Kidney (tissue), 14 donors: ENCODE data around the gene FSTL5. TPM values are rescaled to one million over a fixed set of nuclear protein-coding genes. Genes with fewer than 3 reads are reported as not detected.
A peak's percentile ranks its signal among the peaks of the same experiment; 100 is the strongest.

ENCODE experiments used
- DNase-seq, 5 donors: peaks; one replicate each; pipeline ENCODE4 v3.0.0-alpha.2; 2013 to 2020
- FAIRE-seq: peaks from 2 replicates; lab custom pipeline; 2012; peaks lifted over from hg19 to GRCh38; lab: Jason Lieb, UNC
- H3K27ac ChIP-seq, 2 donors: one replicate each; pipeline ENCODE4 v1.7.0; 2013; ENCODE audit warnings: low read depth in 2 of 2, low read length in 2 of 2, inconsistent platforms in 1 of 2
- H3K27me3 ChIP-seq: one replicate; pipeline ENCODE4 v1.7.1; 2013; ENCODE audit warnings: low read length, inconsistent platforms; ENCODE audit not compliant: control insufficient read depth, insufficient read depth
- H3K36me3 ChIP-seq, 3 donors: one replicate each; pipeline versions ENCODE4 v1.7.0 to v1.7.1; 2013; ENCODE audit warnings: low read length in 3 of 3, control low read depth in 1 of 3, inconsistent platforms in 1 of 3; ENCODE audit not compliant: insufficient read depth in 3 of 3, control insufficient read depth in 2 of 3
- H3K4me1 ChIP-seq, 3 donors: one replicate each; pipeline versions ENCODE4 v1.7.0 to v1.7.1; 2013; ENCODE audit warnings: low read length in 3 of 3, inconsistent platforms in 1 of 3, low read depth in 1 of 3; ENCODE audit not compliant: control insufficient read depth in 2 of 3, insufficient read depth in 2 of 3
- H3K4me3 ChIP-seq, 3 donors: one replicate each; pipeline versions ENCODE4 v1.7.0 to v1.8.1; 2013; ENCODE audit warnings: low read length in 3 of 3, control low read depth in 1 of 3, inconsistent platforms in 1 of 3
- H3K9ac ChIP-seq, 3 donors: one replicate each; pipeline versions ENCODE4 v1.7.0 to v1.7.1; 2013; ENCODE audit warnings: low read length in 3 of 3, control low read depth in 1 of 3, inconsistent platforms in 1 of 3
- H3K9me3 ChIP-seq, 3 donors: one replicate each; pipeline versions ENCODE4 v1.7.0 to v1.7.1; 2013; ENCODE audit warnings: low read length in 3 of 3, control low read depth in 1 of 3, inconsistent platforms in 1 of 3; ENCODE audit not compliant: control insufficient read depth in 2 of 3, insufficient read depth in 1 of 3
- CTCF ChIP-seq: IDR thresholded peaks from 3 replicates; pipeline ENCODE4 v1.5.1; 2012; ENCODE audit warnings: mild to moderate bottlenecking, moderate library complexity, borderline replicate concordance; ENCODE audit not compliant: insufficient read depth; ENCODE audit errors: extremely low read depth
- intact Hi-C: fragments of 100-400 bp; cut with DNase I; formaldehyde crosslinking; loops from one replicate; pipeline ENCODE4 v1.11.1; 2022
- polyA plus RNA-seq: library from polyadenylated mRNA; stranded (reverse); fragments of 350-450 nt; fragmentation: Illumina TruSeq; extraction: RNeasy Lipid Tissue Mini Kit (QIAGEN cat#74804); gene quantifications from one replicate; pipeline ENCODE4 v1.2.3, GENCODE V29; 2014; ENCODE audit warnings: low read depth, low replicate concordance; ENCODE audit not compliant: insufficient read depth
- total RNA-seq: library from RNA; stranded (reverse); fragmentation: NEBNext Ultra II Directional; extraction: Animal tissue kit (Norgen Biotek cat#: 25700); gene quantifications from one replicate; pipeline ENCODE4 v1.2.1, GENCODE V29; 2021
- donor health status: control.
- donor health status: control.
- donor health status: control.
- donor health status: control.
- donor health status: control.
- donor health status: DM: yes; HTN: yes; CAD: no.
- donor health status: Normal renal cell carcinoma (clear cell type).

FSTL5 gene
- total and polyA plus RNA-seq, 2 donors from 2014 or later = 0.09 TPM; not detected in 1

- Histone ChIP-seq H3K4me1 (no peaks in the 10 kb centered on the region), H3K27me3 (no peaks in the 10 kb centered on the region), H3K4me3 (no peak overlapping the region), H3K9me3 (no peaks in the 10 kb centered on the region), H3K36me3 (no peaks in the 10 kb centered on the region), H3K27ac (no peak overlapping the region), H3K9ac (no peak overlapping the region)
- TF ChIP-seq CTCF = no peak
- DNase-seq = peak in 1 of 5 donors; percentile 2
- intact Hi-C loops = no loop called here
- no peak for FAIRE-seq
Measured at GRCh38 chr4:161629694-161630441, 533.9 kb downstream of the FSTL5 start.

GRCh38 chr4:161604516-161605300, 559.1 kb downstream of the FSTL5 start:
- H3K4me3 ChIP-seq = no peak overlapping the region
- TF ChIP-seq CTCF = no peak
- intact Hi-C loops = no loop called here
- no peaks in the 10 kb centered on the region for H3K9me3 ChIP-seq
- H3K27me3 ChIP-seq = no peaks in the 10 kb centered on the region
- H3K9ac ChIP-seq = no peak overlapping the region
- no peak for FAIRE-seq
- no peak for DNase-seq
- no peak overlapping the region for H3K27ac ChIP-seq
- H3K4me1 ChIP-seq = no peaks in the 10 kb centered on the region
- no peaks in the 10 kb centered on the region for H3K36me3 ChIP-seq

GRCh38 chr4:161601011-161601410, 562.8 kb downstream of the FSTL5 start:
- no peaks in the 10 kb centered on the region for H3K9me3 ChIP-seq
- H3K27me3 ChIP-seq = no peaks in the 10 kb centered on the region
- FAIRE-seq (no peak), DNase-seq (no peak)
- H3K36me3 ChIP-seq = no peaks in the 10 kb centered on the region
- H3K4me3 ChIP-seq = no peak overlapping the region
- intact Hi-C loops = no loop called here
- no peak for TF ChIP-seq CTCF
- H3K9ac ChIP-seq = no peak overlapping the region
- H3K27ac ChIP-seq = no peak overlapping the region
- H3K4me1 ChIP-seq = no peaks in the 10 kb centered on the region
